ENCODE data around the gene HSD17B8.
A peak's percentile ranks its signal among the peaks of the same experiment; 100 is the strongest.

Gene HSD17B8

GRCh38 chr6:33185654-33186187 lies 18.7 kb upstream of the HSD17B8 start:
- Histone ChIP-seq H3K27me3 (ENCODE audit: control insufficient read depth, insufficient read depth, low read length) (peaks cover 55% of the 10 kb centered on the region), H3K9ac (ENCODE audit: low read length) (no peak overlapping the region), H3K9me3 (ENCODE audit: control insufficient read depth, insufficient read depth, low read depth, low read length) (no peaks in the 10 kb centered on the region), H3K27ac (ENCODE audit: low read depth, low read length) (no peak overlapping the region), H3K4me1 (ENCODE audit: control insufficient read depth, insufficient read depth, low read length) (no peaks in the 10 kb centered on the region), H3K36me3 (ENCODE audit: control insufficient read depth, insufficient read depth, low read length) (no peaks in the 10 kb centered on the region), H3K4me3 (ENCODE audit: low read depth, low read length) (no peak overlapping the region)

GRCh38 chr6:33187809-33188208 lies 16.6 kb upstream of the HSD17B8 start:
- Histone ChIP-seq H3K4me3 (ENCODE audit: low read depth, low read length) (no peak overlapping the region), H3K36me3 (ENCODE audit: control insufficient read depth, insufficient read depth, low read length) (no peaks in the 10 kb centered on the region), H3K27ac (ENCODE audit: low read depth, low read length) (no peak overlapping the region), H3K27me3 (ENCODE audit: control insufficient read depth, insufficient read depth, low read length) (peaks cover 76% of the 10 kb centered on the region), H3K4me1 (ENCODE audit: control insufficient read depth, insufficient read depth, low read length) (peaks cover 8% of the 10 kb centered on the region; the same call in 1 of the 2 replicates), H3K9ac (ENCODE audit: low read length) (no peak overlapping the region), H3K9me3 (ENCODE audit: control insufficient read depth, insufficient read depth, low read depth, low read length) (no peaks in the 10 kb centered on the region)

- Histone ChIP-seq H3K9ac (ENCODE audit: low read length) (no peak overlapping the region), H3K36me3 (ENCODE audit: control insufficient read depth, insufficient read depth, low read length) (peaks cover under 1% of the 10 kb centered on the region), H3K27ac (ENCODE audit: low read depth, low read length) (no peak overlapping the region), H3K4me3 (ENCODE audit: low read depth, low read length) (no peak overlapping the region), H3K4me1 (ENCODE audit: control insufficient read depth, insufficient read depth, low read length) (peaks cover 8% of the 10 kb centered on the region; the same call in 1 of the 2 replicates), H3K27me3 (ENCODE audit: control insufficient read depth, insufficient read depth, low read length) (peaks cover 84% of the 10 kb centered on the region), H3K9me3 (ENCODE audit: control insufficient read depth, insufficient read depth, low read depth, low read length) (no peaks in the 10 kb centered on the region)
Measured at GRCh38 chr6:33189164-33189563, 15.3 kb upstream of the HSD17B8 start.

GRCh38 chr6:33189625-33190448 lies 14.6 kb upstream of the HSD17B8 start:
- peaks cover 8% of the 10 kb centered on the region; the same call in 1 of the 2 replicates for H3K4me1 ChIP-seq (ENCODE audit: control insufficient read depth, insufficient read depth, low read length)
- H3K4me3 ChIP-seq (ENCODE audit: low read depth, low read length): no peak overlapping the region
- no peak overlapping the region for H3K27ac ChIP-seq (ENCODE audit: low read depth, low read length)
- H3K9ac ChIP-seq (ENCODE audit: low read length): no peak overlapping the region
- H3K36me3 ChIP-seq (ENCODE audit: control insufficient read depth, insufficient read depth, low read length): peaks cover 7% of the 10 kb centered on the region
- no peaks in the 10 kb centered on the region for H3K9me3 ChIP-seq (ENCODE audit: control insufficient read depth, insufficient read depth, low read depth, low read length)
- peaks cover 77% of the 10 kb centered on the region for H3K27me3 ChIP-seq (ENCODE audit: control insufficient read depth, insufficient read depth, low read length)

GRCh38 chr6:33190504-33191107 lies 13.8 kb upstream of the HSD17B8 start:
- Histone ChIP-seq H3K27me3 (ENCODE audit: control insufficient read depth, insufficient read depth, low read length) (peaks cover 76% of the 10 kb centered on the region), H3K4me1 (ENCODE audit: control insufficient read depth, insufficient read depth, low read length) (peaks cover 8% of the 10 kb centered on the region; the same call in 1 of the 2 replicates), H3K36me3 (ENCODE audit: control insufficient read depth, insufficient read depth, low read length) (peaks cover 15% of the 10 kb centered on the region), H3K4me3 (ENCODE audit: low read depth, low read length) (no peak overlapping the region), H3K9ac (ENCODE audit: low read length) (no peak overlapping the region), H3K27ac (ENCODE audit: low read depth, low read length) (no peak overlapping the region), H3K9me3 (ENCODE audit: control insufficient read depth, insufficient read depth, low read depth, low read length) (no peaks in the 10 kb centered on the region)

GRCh38 chr6:33191383-33192104 lies 12.9 kb upstream of the HSD17B8 start:
- Histone ChIP-seq H3K27me3 (ENCODE audit: control insufficient read depth, insufficient read depth, low read length) (peaks cover 68% of the 10 kb centered on the region), H3K4me1 (ENCODE audit: control insufficient read depth, insufficient read depth, low read length) (peaks cover 8% of the 10 kb centered on the region; the same call in 1 of the 2 replicates), H3K27ac (ENCODE audit: low read depth, low read length) (no peak overlapping the region), H3K9me3 (ENCODE audit: control insufficient read depth, insufficient read depth, low read depth, low read length) (no peaks in the 10 kb centered on the region), H3K36me3 (ENCODE audit: control insufficient read depth, insufficient read depth, low read length) (peaks cover 22% of the 10 kb centered on the region), H3K9ac (ENCODE audit: low read length) (no peak overlapping the region), H3K4me3 (ENCODE audit: low read depth, low read length) (peak overlapping the region; percentile 61)

GRCh38 chr6:33192105-33192646 lies 12.3 kb upstream of the HSD17B8 start, which contains the start of gene COL11A2:
Gene COL11A2, minus strand, starts transcription at chr6:33192467. Its CDS starts 227 bp downstream, at chr6:33192240.
- Histone ChIP-seq H3K27ac (ENCODE audit: low read depth, low read length) (no peak within 1 kb of the TSS), H3K36me3 (ENCODE audit: control insufficient read depth, insufficient read depth, low read length) (peaks cover 26% of the 10 kb centered on the region), H3K4me1 (ENCODE audit: control insufficient read depth, insufficient read depth, low read length) (peaks cover 8% of the 10 kb centered on the region; the same call in 1 of the 2 replicates), H3K9ac (ENCODE audit: low read length) (peak within 1 kb of the TSS; percentile 35), H3K9me3 (ENCODE audit: control insufficient read depth, insufficient read depth, low read depth, low read length) (no peaks in the 10 kb centered on the region), H3K27me3 (ENCODE audit: control insufficient read depth, insufficient read depth, low read length) (peaks cover 62% of the 10 kb centered on the region), H3K4me3 (ENCODE audit: low read depth, low read length) (peak within 1 kb of the TSS; percentile 70)

GRCh38 chr6:33192671-33193602 lies 11.5 kb upstream of the HSD17B8 start:
- Histone ChIP-seq H3K4me1 (ENCODE audit: control insufficient read depth, insufficient read depth, low read length) (peaks cover 12% of the 10 kb centered on the region; the same call in 1 of the 2 replicates), H3K9ac (ENCODE audit: low read length) (peak overlapping the region; percentile 35), H3K4me3 (ENCODE audit: low read depth, low read length) (peak overlapping the region; percentile 70), H3K36me3 (ENCODE audit: control insufficient read depth, insufficient read depth, low read length) (peaks cover 26% of the 10 kb centered on the region), H3K27me3 (ENCODE audit: control insufficient read depth, insufficient read depth, low read length) (peaks cover 56% of the 10 kb centered on the region), H3K9me3 (ENCODE audit: control insufficient read depth, insufficient read depth, low read depth, low read length) (no peaks in the 10 kb centered on the region), H3K27ac (ENCODE audit: low read depth, low read length) (no peak overlapping the region)

- H3K4me1 ChIP-seq (ENCODE audit: control insufficient read depth, insufficient read depth, low read length): peaks cover 15% of the 10 kb centered on the region; the same call in 1 of the 2 replicates
- H3K9me3 ChIP-seq (ENCODE audit: control insufficient read depth, insufficient read depth, low read depth, low read length): no peaks in the 10 kb centered on the region
- H3K36me3 ChIP-seq (ENCODE audit: control insufficient read depth, insufficient read depth, low read length): peaks cover 26% of the 10 kb centered on the region
- peak overlapping the region; percentile 70 for H3K4me3 ChIP-seq (ENCODE audit: low read depth, low read length)
- H3K27ac ChIP-seq (ENCODE audit: low read depth, low read length): no peak overlapping the region
- H3K27me3 ChIP-seq (ENCODE audit: control insufficient read depth, insufficient read depth, low read length): peaks cover 50% of the 10 kb centered on the region
- H3K9ac ChIP-seq (ENCODE audit: low read length): no peak overlapping the region
Measured at GRCh38 chr6:33193619-33194018, 10.8 kb upstream of the HSD17B8 start.

All from HUES6 (cell line).